A549 treated with Hydrocortisone at 1 μM for 4 hours (cell line): ENCODE results near the gene KLHL6. TPM values are rescaled to one million over a fixed set of nuclear protein-coding genes. Genes with fewer than 3 reads are reported as not detected.

ENCODE experiments used
- total RNA-seq: library from RNA; stranded (reverse); fragments of 200-300 nt; extraction: Qiagen RNA extraction; gene quantifications from 5 replicates; pipeline ENCODE4 v1.2.3, GENCODE V29; 2022

Gene KLHL6, protein sequence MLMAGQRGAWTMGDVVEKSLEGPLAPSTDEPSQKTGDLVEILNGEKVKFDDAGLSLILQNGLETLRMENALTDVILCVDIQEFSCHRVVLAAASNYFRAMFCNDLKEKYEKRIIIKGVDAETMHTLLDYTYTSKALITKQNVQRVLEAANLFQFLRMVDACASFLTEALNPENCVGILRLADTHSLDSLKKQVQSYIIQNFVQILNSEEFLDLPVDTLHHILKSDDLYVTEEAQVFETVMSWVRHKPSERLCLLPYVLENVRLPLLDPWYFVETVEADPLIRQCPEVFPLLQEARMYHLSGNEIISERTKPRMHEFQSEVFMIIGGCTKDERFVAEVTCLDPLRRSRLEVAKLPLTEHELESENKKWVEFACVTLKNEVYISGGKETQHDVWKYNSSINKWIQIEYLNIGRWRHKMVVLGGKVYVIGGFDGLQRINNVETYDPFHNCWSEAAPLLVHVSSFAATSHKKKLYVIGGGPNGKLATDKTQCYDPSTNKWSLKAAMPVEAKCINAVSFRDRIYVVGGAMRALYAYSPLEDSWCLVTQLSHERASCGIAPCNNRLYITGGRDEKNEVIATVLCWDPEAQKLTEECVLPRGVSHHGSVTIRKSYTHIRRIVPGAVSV
- total RNA-seq, result not detected in 5 replicates

DNA sequence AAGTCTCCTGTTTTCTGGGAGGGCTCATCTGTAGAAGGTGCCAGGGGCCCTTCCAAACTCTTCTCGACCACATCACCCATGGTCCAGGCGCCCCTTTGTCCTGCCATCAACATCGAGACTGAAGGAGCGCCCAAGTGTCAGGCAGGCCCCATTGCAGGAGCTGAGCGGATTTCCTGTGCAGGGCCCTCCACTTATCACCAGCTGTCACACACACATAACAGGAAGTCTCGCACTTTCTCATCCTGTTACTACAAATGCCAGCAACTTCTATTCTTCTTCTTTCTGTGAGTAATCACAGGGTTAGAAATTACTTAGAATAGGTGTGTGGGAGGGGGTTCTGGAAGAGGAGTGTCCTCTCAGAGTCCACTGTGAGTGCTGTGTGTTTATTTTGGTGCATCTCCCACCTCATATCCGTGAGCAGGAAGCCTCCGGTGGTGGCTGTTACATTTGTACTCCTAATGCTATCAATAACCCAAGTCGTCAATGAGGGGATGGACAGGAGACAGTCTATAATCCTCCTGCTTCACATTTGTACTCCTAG, at the start of gene KLHL6:
Gene KLHL6 (minus strand): TSS at position 166 of the 541 bp plus-strand sequence. CDS start 53 bp downstream, at position 113.

Other genes with a start within 250 kb of the KLHL6 start
- 0.13 to 0.22 TPM (median 0.18 TPM) in 5 replicates for gene MCF2L2, start 127.1 kb downstream of the KLHL6 start, total RNA-seq
- 5.5 to 9.2 TPM (median 6.7 TPM) in 5 replicates for gene KLHL24, start 79.9 kb upstream of the KLHL6 start, total RNA-seq
- 10.3 to 13.8 TPM (median 12.2 TPM) in 5 replicates for gene YEATS2, start 142.1 kb upstream of the KLHL6 start, total RNA-seq